GM10248 (cell line): ENCODE data around the gene IL24.

ENCODE experiments used
- CTCF ChIA-PET: fragments of 300-600 bp; sonication (Branson Sonifier 250); formaldehyde crosslinking; extraction: SDS; loops from one replicate; lab custom pipeline; 2021; ENCODE audit warnings: antibody characterized with exemption; lab: Yijun Ruan, JAX
- POLR2A ChIA-PET: fragments of 350-650 bp; sonication (Branson Sonifier 250); formaldehyde crosslinking; extraction: SDS; loops from one replicate; lab custom pipeline; 2020; ENCODE audit warnings: antibody characterized with exemption; lab: Yijun Ruan, JAX
- DNase-seq: peaks from one replicate; pipeline ENCODE4 v3.0.0; 2012; ENCODE audit errors: extremely low spot score
- CTCF ChIP-seq: IDR thresholded peaks from 2 replicates; pipeline ENCODE4 v1.5.1; 2012; ENCODE audit warnings: mild to moderate bottlenecking, low read depth; ENCODE audit errors: extremely low read depth, missing control alignments, control extremely low read depth

Gene IL24

DNA sequence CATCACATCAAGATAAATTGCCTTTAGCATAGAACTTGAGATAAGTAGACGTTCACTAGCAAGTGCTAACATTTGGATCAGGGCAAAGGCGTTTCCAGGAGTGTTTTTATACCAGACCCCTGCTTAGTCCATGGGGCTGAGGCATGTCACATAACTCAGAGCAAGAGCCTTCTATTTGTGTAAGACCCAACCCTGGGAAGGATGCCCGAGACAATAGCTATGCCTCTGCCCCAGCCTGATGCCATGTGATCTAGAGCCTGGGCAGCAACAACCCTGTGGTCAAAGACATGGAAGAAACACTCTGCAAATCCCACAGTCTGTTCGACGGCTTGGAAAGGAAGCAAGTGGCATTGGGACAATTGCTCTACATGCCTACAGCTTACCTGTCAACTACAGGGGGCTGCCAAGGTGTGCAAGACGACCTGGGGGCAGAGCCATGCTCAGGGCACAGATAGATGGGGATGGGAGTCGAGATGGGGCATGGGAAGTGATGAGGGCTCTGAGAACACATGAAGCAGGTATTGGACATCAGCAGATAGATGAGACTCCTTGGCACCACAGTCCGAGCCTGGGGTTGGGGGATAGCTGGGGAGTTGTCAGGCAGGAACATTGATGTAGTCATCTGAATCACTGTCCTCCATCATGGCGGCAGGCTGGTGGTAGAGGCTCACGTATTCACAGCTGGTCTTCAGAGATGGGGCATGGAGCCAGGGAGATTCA, 7.3 kb downstream of the IL24 start:
- ChIA-PET CTCF (interaction anchor here (0.9 to 13.1 kb wide), 6 partner anchors 8 to 295 kb away, joined by 3 to 94 read pairs (median 4); partner anchors contain the start of gene DYRK3), POLR2A (no interaction called here)
- DNase-seq, result no peak
- TF ChIP-seq CTCF, result no peak

DNA sequence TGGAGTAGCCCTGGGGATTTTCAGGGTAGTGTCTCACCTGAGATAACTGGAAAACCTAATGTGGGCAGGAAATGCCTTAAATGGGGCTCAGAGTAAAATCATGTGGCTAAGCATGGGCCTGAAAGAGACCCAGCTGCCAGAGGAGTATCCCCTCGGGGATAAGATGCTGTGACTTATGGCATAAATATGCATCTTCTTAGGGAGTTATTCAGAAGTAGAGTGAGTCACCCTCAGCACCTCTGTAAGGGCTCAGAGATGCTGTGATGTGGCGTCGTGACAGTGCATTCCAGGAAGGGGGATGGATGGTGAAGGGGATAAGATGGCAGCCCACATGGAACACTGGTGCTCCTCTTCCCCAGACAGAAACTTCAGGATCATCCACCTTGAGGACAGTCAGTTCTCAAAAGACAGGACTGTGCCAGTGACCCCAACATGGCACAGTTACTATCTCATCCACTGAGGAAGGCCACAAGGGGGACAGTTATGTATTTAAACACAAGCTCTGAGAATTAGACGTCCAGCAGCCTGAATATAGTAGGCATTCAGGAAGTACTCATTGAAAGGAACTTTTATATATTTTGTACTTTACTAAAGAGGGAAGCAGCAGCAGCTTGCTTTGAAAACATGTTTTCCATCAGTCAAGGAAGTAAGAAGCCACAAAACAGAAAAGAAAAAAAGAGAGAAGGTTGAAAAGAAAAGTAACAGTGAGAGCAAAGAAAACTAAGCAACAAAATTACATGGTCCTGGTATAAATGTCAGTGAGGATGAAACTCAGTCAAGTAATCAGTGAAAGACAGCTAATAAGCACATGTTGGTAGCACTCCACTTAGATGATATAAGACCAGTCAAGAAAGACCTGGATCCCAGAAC, 8.3 kb downstream of the IL24 start:
- TF ChIP-seq CTCF, result no peak
- ChIA-PET POLR2A (no interaction called here), CTCF (interaction anchor here (0.6 to 13.1 kb wide), 14 partner anchors 7 to 296 kb away, joined by 3 to 94 read pairs (median 4); partner anchors contain the start of genes DYRK3 and FCMR)
- DNase-seq, result peak; percentile 34

- CTCF ChIA-PET, result interaction anchor here (0.7 to 3.6 kb wide), 10 partner anchors 10 to 273 kb away, joined by 3 to 29 read pairs (median 7); partner anchors contain the start of gene DYRK3
- no peak for TF ChIP-seq CTCF
- POLR2A ChIA-PET, result no interaction called here
- no peak for DNase-seq
Measured at GRCh38 chr1:206907304-206907991, 10.2 kb downstream of the IL24 start.

GRCh38 chr1:206908038-206908437, 10.8 kb downstream of the IL24 start:
- TF ChIP-seq CTCF, result no peak
- DNase-seq, result no peak
- ChIA-PET CTCF (interaction anchor here (0.7 to 3.6 kb wide), 16 partner anchors 10 to 429 kb away, joined by 3 to 29 read pairs (median 6); partner anchors contain the start of genes FCMR and IL24), POLR2A (no interaction called here)

DNA sequence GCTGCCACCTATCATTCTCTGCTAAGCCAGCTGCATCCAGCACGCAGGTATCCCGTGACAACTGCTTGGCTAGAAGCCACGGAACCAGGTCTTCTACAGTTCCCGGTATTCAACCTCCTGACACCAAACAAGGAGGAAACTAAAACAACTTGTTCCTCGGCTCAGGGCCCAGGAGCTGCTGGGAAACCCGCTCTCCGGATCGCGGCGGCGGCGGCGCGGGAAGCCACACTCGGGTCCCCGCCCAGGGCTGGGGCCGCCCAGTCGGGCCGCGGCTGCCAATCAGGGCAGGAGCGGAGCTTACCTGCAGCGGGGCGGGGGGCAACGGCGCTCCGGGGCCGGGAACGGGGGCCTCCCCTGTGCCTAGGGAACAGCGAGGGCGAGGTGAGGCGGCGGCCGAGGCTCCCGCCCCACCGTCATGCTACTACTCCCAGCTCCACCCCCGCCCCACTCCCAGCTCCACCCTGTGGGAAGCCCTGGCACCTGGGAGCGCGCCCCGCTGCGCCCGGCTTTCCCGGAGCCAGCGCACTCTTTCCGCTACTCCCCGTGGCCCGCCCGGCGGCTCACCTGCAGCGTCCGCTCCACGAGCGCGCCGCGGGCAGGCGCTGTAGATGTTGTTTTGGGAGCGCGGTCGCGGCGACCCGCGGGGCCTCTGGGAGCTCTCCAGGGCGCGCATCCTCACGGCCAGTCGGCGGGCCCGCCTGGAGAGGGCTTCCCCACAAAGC, 12.1 kb downstream of the IL24 start:
- CTCF ChIA-PET, result interaction anchor here (0.9 to 3.6 kb wide), 25 partner anchors 8 to 300 kb away, joined by 3 to 29 read pairs (median 5); partner anchors contain the start of genes FCMR, IL20 and IL24
- DNase-seq, result no peak
- TF ChIP-seq CTCF, result no peak
- POLR2A ChIA-PET, result interaction anchor here (0.7 kb wide), 1 partner anchor 64 kb away, joined by 3 read pairs; no protein-coding TSS in a partner anchor
